Right lobe of liver (tissue), 4 donors: ENCODE measurements around the gene TAMM41.

Experiments
- POLR2A ChIP-seq: fragments of 450-650 bp; IDR thresholded peaks from one replicate; pipeline ENCODE4 v1.6.1; 2017; ENCODE audit warnings: antibody characterized with exemption, mild to moderate bottlenecking
- TF ChIP-seq, protein P1 (sequence below), 4 donors: fragments of 200-600 bp in 3 of 4; fragments of 450-650 bp in 1 of 4; IDR thresholded peaks; one replicate each; pipeline versions ENCODE4 v1.5.1 to v1.8.0; 2016 to 2022; ENCODE audit warnings: antibody characterized with exemption in 4 of 4, mild to moderate bottlenecking in 2 of 4
- donor health status: DM: no; HTN: no; CAD: no.
- donor health status: DM: no; HTN: no; CAD: no.
- donor health status: DM: no; HTN: yes; CAD: no.

- TF ChIP-seq, protein P1, sequence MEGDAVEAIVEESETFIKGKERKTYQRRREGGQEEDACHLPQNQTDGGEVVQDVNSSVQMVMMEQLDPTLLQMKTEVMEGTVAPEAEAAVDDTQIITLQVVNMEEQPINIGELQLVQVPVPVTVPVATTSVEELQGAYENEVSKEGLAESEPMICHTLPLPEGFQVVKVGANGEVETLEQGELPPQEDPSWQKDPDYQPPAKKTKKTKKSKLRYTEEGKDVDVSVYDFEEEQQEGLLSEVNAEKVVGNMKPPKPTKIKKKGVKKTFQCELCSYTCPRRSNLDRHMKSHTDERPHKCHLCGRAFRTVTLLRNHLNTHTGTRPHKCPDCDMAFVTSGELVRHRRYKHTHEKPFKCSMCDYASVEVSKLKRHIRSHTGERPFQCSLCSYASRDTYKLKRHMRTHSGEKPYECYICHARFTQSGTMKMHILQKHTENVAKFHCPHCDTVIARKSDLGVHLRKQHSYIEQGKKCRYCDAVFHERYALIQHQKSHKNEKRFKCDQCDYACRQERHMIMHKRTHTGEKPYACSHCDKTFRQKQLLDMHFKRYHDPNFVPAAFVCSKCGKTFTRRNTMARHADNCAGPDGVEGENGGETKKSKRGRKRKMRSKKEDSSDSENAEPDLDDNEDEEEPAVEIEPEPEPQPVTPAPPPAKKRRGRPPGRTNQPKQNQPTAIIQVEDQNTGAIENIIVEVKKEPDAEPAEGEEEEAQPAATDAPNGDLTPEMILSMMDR (IDR thresholded peaks at IDR 0.05): no peak
- TF ChIP-seq POLR2A: no peak
Measured at GRCh38 chr3:11784971-11785377, 61.7 kb downstream of the TAMM41 start.
